GM04504 (cell line): Measurements from ENCODE around the gene RSPH9.

Source experiments
- DNase-seq: peaks from one replicate; pipeline ENCODE4 v3.0.0-alpha.2; 2012; ENCODE audit warnings: low read depth

The RSPH9 gene

GRCh38 chr6:43668151-43669028 is 23.6 kb downstream of the RSPH9 start:
- no peak for DNase-seq

GRCh38 chr6:43669050-43669921 is 24.4 kb downstream of the RSPH9 start:
- DNase-seq = no peak

- no peak for DNase-seq
Observed at GRCh38 chr6:43669922-43670622, 25.2 kb downstream of the RSPH9 start.

- DNase-seq = no peak
Observed at GRCh38 chr6:43670623-43670986, 25.8 kb downstream of the RSPH9 start.

GRCh38 chr6:43671011-43671800 is 26.4 kb downstream of the RSPH9 start:
- DNase-seq = no peak

GRCh38 chr6:43671801-43672690 is 27.2 kb downstream of the RSPH9 start:
- no peak for DNase-seq

- DNase-seq = no peak
Observed at GRCh38 chr6:43673444-43674084, 28.7 kb downstream of the RSPH9 start.

GRCh38 chr6:43674291-43674690 is 29.5 kb downstream of the RSPH9 start:
- no peak for DNase-seq

- no peak for DNase-seq
Observed at GRCh38 chr6:43674921-43675320, 30.1 kb downstream of the RSPH9 start.

- no peak for DNase-seq
Observed at GRCh38 chr6:43676962-43677606, 32.2 kb downstream of the RSPH9 start.

GRCh38 chr6:43677759-43678158 is 32.9 kb downstream of the RSPH9 start:
- no peak for DNase-seq

- DNase-seq = no peak
Observed at GRCh38 chr6:43678341-43678740, 33.5 kb downstream of the RSPH9 start.

GRCh38 chr6:43679057-43679456 is 34.2 kb downstream of the RSPH9 start:
- no peak for DNase-seq

- no peak for DNase-seq
Observed at GRCh38 chr6:43680308-43681200, 35.7 kb downstream of the RSPH9 start.

- no peak for DNase-seq
Observed at GRCh38 chr6:43681303-43681702, 36.5 kb downstream of the RSPH9 start.

- no peak for DNase-seq
Observed at GRCh38 chr6:43682724-43683429, 38.0 kb downstream of the RSPH9 start.

- DNase-seq = no peak
Observed at GRCh38 chr6:43683708-43684455, 39.0 kb downstream of the RSPH9 start.
